Measurements from ENCODE around the gene LSG1. TPM values are rescaled to one million over a fixed set of nuclear protein-coding genes. Genes with fewer than 3 reads are reported as not detected.

Gene LSG1
- total RNA-seq, 1 donor from 2014 or later, result 51.0 TPM

GRCh38 chr3:194707147-194707540 is 35.2 kb upstream of the LSG1 start:
- Mint-ChIP-seq H3K27me3 (peaks cover 13% of the 10 kb centered on the region), H3K4me1 (ENCODE audit: low read depth) (peaks cover 12% of the 10 kb centered on the region), H3K4me3 (ENCODE audit: low read depth) (no peak overlapping the region), H3K27ac (no peak overlapping the region), H3K9me3 (ENCODE audit: low read depth) (peaks cover 3% of the 10 kb centered on the region), H3K36me3 (ENCODE audit: insufficient read depth) (no peaks in the 10 kb centered on the region)
- DNase-seq (ENCODE audit: low spot score, unreplicated experiment), result no peak
- TF ChIP-seq CTCF (IDR thresholded peaks at IDR 0.05; ENCODE audit: unreplicated experiment), result no peak

- peaks cover 13% of the 10 kb centered on the region for H3K27me3 Mint-ChIP-seq
- no peak for DNase-seq (ENCODE audit: low spot score, unreplicated experiment)
- H3K4me3 Mint-ChIP-seq (ENCODE audit: low read depth), result no peak overlapping the region
- H3K9me3 Mint-ChIP-seq (ENCODE audit: low read depth), result peaks cover 3% of the 10 kb centered on the region
- no peak for TF ChIP-seq CTCF (IDR thresholded peaks at IDR 0.05; ENCODE audit: unreplicated experiment)
- no peaks in the 10 kb centered on the region for H3K36me3 Mint-ChIP-seq (ENCODE audit: insufficient read depth)
- peaks cover 12% of the 10 kb centered on the region for H3K4me1 Mint-ChIP-seq (ENCODE audit: low read depth)
- H3K27ac Mint-ChIP-seq, result no peak overlapping the region
These were observed 33.8 kb upstream of the LSG1 start for GRCh38 chr3:194705761-194706160.

- H3K4me3 Mint-ChIP-seq (ENCODE audit: low read depth), result no peak overlapping the region
- H3K27me3 Mint-ChIP-seq, result peaks cover 13% of the 10 kb centered on the region
- H3K4me1 Mint-ChIP-seq (ENCODE audit: low read depth), result peaks cover 12% of the 10 kb centered on the region
- peaks cover 3% of the 10 kb centered on the region for H3K9me3 Mint-ChIP-seq (ENCODE audit: low read depth)
- no peaks in the 10 kb centered on the region for H3K36me3 Mint-ChIP-seq (ENCODE audit: insufficient read depth)
- TF ChIP-seq CTCF (IDR thresholded peaks at IDR 0.05; ENCODE audit: unreplicated experiment), result no peak
- DNase-seq (ENCODE audit: low spot score, unreplicated experiment), result no peak
- no peak overlapping the region for H3K27ac Mint-ChIP-seq
These were observed 33.2 kb upstream of the LSG1 start for GRCh38 chr3:194705227-194705626.

GRCh38 chr3:194702545-194702944 is 30.6 kb upstream of the LSG1 start:
- Mint-ChIP-seq H3K4me3 (ENCODE audit: low read depth) (no peak overlapping the region), H3K4me1 (ENCODE audit: low read depth) (peaks cover 12% of the 10 kb centered on the region), H3K36me3 (ENCODE audit: insufficient read depth) (no peaks in the 10 kb centered on the region), H3K27ac (no peak overlapping the region), H3K27me3 (peaks cover 18% of the 10 kb centered on the region), H3K9me3 (ENCODE audit: low read depth) (peaks cover 3% of the 10 kb centered on the region)
- no peak for DNase-seq (ENCODE audit: low spot score, unreplicated experiment)
- TF ChIP-seq CTCF (IDR thresholded peaks at IDR 0.05; ENCODE audit: unreplicated experiment), result no peak

GRCh38 chr3:194696702-194697101 is 24.7 kb upstream of the LSG1 start:
- Mint-ChIP-seq H3K4me1 (ENCODE audit: low read depth) (no peaks in the 10 kb centered on the region), H3K27ac (no peak overlapping the region), H3K27me3 (peaks cover 26% of the 10 kb centered on the region), H3K9me3 (ENCODE audit: low read depth) (peaks cover 3% of the 10 kb centered on the region), H3K4me3 (ENCODE audit: low read depth) (no peak overlapping the region), H3K36me3 (ENCODE audit: insufficient read depth) (no peaks in the 10 kb centered on the region)
- TF ChIP-seq CTCF (IDR thresholded peaks at IDR 0.05; ENCODE audit: unreplicated experiment), result no peak
- no peak for DNase-seq (ENCODE audit: low spot score, unreplicated experiment)

All from progenitor cell of endocrine pancreas (in vitro differentiated cells).